ENCODE results near the gene PDILT. TPM values are rescaled to one million over a fixed set of nuclear protein-coding genes. Genes with fewer than 3 reads are reported as not detected.

PDILT gene
- total RNA-seq (2014; rRNA removed; shearing (Covaris generic)): not detected in 2 replicates

GRCh38 chr16:20404637-20405036 lies at the start of gene PDILT:
Gene PDILT, minus strand, starts transcription at chr16:20404737. Its CDS starts 5,437 bp downstream, at chr16:20399300.

GRCh38 chr16:20451364-20451763 lies 46.8 kb upstream of the PDILT start, which contains the start of gene ACSM2A:
Gene ACSM2A, plus strand, starts transcription at chr16:20451521. Its CDS starts 8,594 bp downstream, at chr16:20460115.

GRCh38 chr16:20409398-20410120 lies 5.0 kb upstream of the PDILT start, which contains the start of gene ACSM5:
Gene ACSM5, plus strand, starts transcription at chr16:20409534. Its CDS starts 1,951 bp downstream, at chr16:20411485.

GRCh38 chr16:20352615-20353014 lies 51.9 kb downstream of the PDILT start, which contains the start of gene UMOD:
Gene UMOD, minus strand, starts transcription at chr16:20352715. Its CDS starts 1,978 bp downstream, at chr16:20350737.

GRCh38 chr16:20327444-20328041 lies 77.0 kb downstream of the PDILT start, which contains the start of gene GP2:
Gene GP2, minus strand, starts transcription at chr16:20327513. Its CDS starts 1,082 bp downstream, at chr16:20326431.

Other genes starting within 250 kb of the PDILT start
- not detected in 2 replicates for gene GP2, start 77.2 kb downstream of the PDILT start, total RNA-seq (2014; rRNA removed; shearing (Covaris generic))
- not detected in 2 replicates for gene UMOD, start 52.0 kb downstream of the PDILT start, total RNA-seq (2014; rRNA removed; shearing (Covaris generic))
- gene ACSM5, start 4.8 kb upstream of the PDILT start, total RNA-seq (2014; rRNA removed; shearing (Covaris generic)): 0.34 and 0.40 TPM in 2 replicates
- not detected in 2 replicates for gene ACSM2A, start 46.8 kb upstream of the PDILT start, total RNA-seq (2014; rRNA removed; shearing (Covaris generic))
- not detected in 2 replicates for gene ACSM2B, start 171.6 kb upstream of the PDILT start, total RNA-seq (2014; rRNA removed; shearing (Covaris generic))

Data from A375 (cell line).